Measurements from ENCODE around the gene DNM3.

DNM3 gene

GRCh38 chr1:171997936-171998335, 156.6 kb downstream of the DNM3 start:
- H3K9me3 Mint-ChIP-seq, result no peaks in the 10 kb centered on the region
- no peak overlapping the region for H3K4me3 Mint-ChIP-seq
- H3K36me3 Mint-ChIP-seq (ENCODE audit: low read depth), result no peaks in the 10 kb centered on the region
- H3K4me1 Mint-ChIP-seq, result peaks cover 4% of the 10 kb centered on the region
- TF ChIP-seq CTCF (IDR thresholded peaks at IDR 0.05; ENCODE audit: unreplicated experiment in 3 of 3), result no peak
- no peak overlapping the region for H3K27ac Mint-ChIP-seq
- no peaks in the 10 kb centered on the region for H3K27me3 Mint-ChIP-seq (ENCODE audit: low read depth)

GRCh38 chr1:171998711-171999110, 157.4 kb downstream of the DNM3 start:
- Mint-ChIP-seq H3K9me3 (no peaks in the 10 kb centered on the region), H3K36me3 (ENCODE audit: low read depth) (no peaks in the 10 kb centered on the region), H3K4me1 (peaks cover 10% of the 10 kb centered on the region), H3K27me3 (ENCODE audit: low read depth) (no peaks in the 10 kb centered on the region), H3K4me3 (no peak overlapping the region), H3K27ac (no peak overlapping the region)
- TF ChIP-seq CTCF (IDR thresholded peaks at IDR 0.05; ENCODE audit: unreplicated experiment in 3 of 3), result no peak

GRCh38 chr1:171999756-172000155, 158.5 kb downstream of the DNM3 start:
- TF ChIP-seq CTCF (IDR thresholded peaks at IDR 0.05; ENCODE audit: unreplicated experiment in 3 of 3), result no peak
- no peaks in the 10 kb centered on the region for H3K36me3 Mint-ChIP-seq (ENCODE audit: low read depth)
- H3K27ac Mint-ChIP-seq, result no peak overlapping the region
- H3K9me3 Mint-ChIP-seq, result no peaks in the 10 kb centered on the region
- no peak overlapping the region for H3K4me3 Mint-ChIP-seq
- no peaks in the 10 kb centered on the region for H3K27me3 Mint-ChIP-seq (ENCODE audit: low read depth)
- H3K4me1 Mint-ChIP-seq, result peaks cover 20% of the 10 kb centered on the region

- Mint-ChIP-seq H3K4me3 (no peak overlapping the region), H3K36me3 (ENCODE audit: low read depth) (no peaks in the 10 kb centered on the region), H3K27ac (peak overlapping the region in 1 of 3 experiments; percentile 10), H3K4me1 (peaks cover 29% of the 10 kb centered on the region), H3K27me3 (ENCODE audit: low read depth) (no peaks in the 10 kb centered on the region), H3K9me3 (no peaks in the 10 kb centered on the region)
- TF ChIP-seq CTCF (IDR thresholded peaks at IDR 0.05; ENCODE audit: unreplicated experiment in 3 of 3), result no peak
These were observed 160.0 kb downstream of the DNM3 start for GRCh38 chr1:172001288-172001687.

GRCh38 chr1:172002725-172003345, 161.5 kb downstream of the DNM3 start:
- no peaks in the 10 kb centered on the region for H3K36me3 Mint-ChIP-seq (ENCODE audit: low read depth)
- TF ChIP-seq CTCF (IDR thresholded peaks at IDR 0.05; ENCODE audit: unreplicated experiment in 3 of 3), result peak; percentile 76 to 82 (median 81)
- H3K27me3 Mint-ChIP-seq (ENCODE audit: low read depth), result no peaks in the 10 kb centered on the region
- H3K4me3 Mint-ChIP-seq, result no peak overlapping the region
- H3K4me1 Mint-ChIP-seq, result peaks cover 36% of the 10 kb centered on the region
- H3K27ac Mint-ChIP-seq, result peak overlapping the region in 2 of 3 experiments; percentile 66 to 72
- H3K9me3 Mint-ChIP-seq, result no peaks in the 10 kb centered on the region
